DOHH2 (cell line): ENCODE data around the gene RCL1.

Experiments
- H3F3A ChIP-seq: fragments of 200-600 bp; sonication (generic), shearing (Covaris generic); 2 replicates; pipeline ENCODE4 v1.6.0; 2016; ENCODE audit warnings: antibody characterized with exemption, mild to moderate bottlenecking; ENCODE audit not compliant: control insufficient read depth, insufficient read depth
- H3K27ac ChIP-seq: fragments of 200-600 bp; sonication (generic); 2 replicates; pipeline ENCODE4 v1.5.1; 2014; ENCODE audit warnings: low read depth, mild to moderate bottlenecking, low read length, moderate library complexity
- H3K27me3 ChIP-seq: fragments of 200-600 bp; sonication (generic); 2 replicates; pipeline ENCODE4 v1.6.1; 2014; ENCODE audit warnings: mild to moderate bottlenecking, low read length, mixed read lengths; ENCODE audit not compliant: control insufficient read depth
- H3K36me3 ChIP-seq: fragments of 200-600 bp; sonication (generic); 2 replicates; pipeline ENCODE4 v1.6.1; 2014; ENCODE audit warnings: mild to moderate bottlenecking, low read length, moderate library complexity, mixed read lengths; ENCODE audit not compliant: control insufficient read depth
- H3K4me1 ChIP-seq: fragments of 200-600 bp; sonication (generic); 2 replicates; pipeline ENCODE4 v1.6.1; 2014; ENCODE audit warnings: mild to moderate bottlenecking, low read length, mixed read lengths; ENCODE audit not compliant: control insufficient read depth
- H3K4me2 ChIP-seq: fragments of 200-600 bp; sonication (generic); 2 replicates; pipeline ENCODE4 v1.6.0; 2014; ENCODE audit warnings: mild to moderate bottlenecking, low read length, moderate library complexity
- H3K4me3 ChIP-seq: fragments of 200-600 bp; sonication (generic); 2 replicates; pipeline ENCODE4 v1.5.1; 2014; ENCODE audit warnings: mild to moderate bottlenecking, low read length, mixed read lengths
- H3K79me2 ChIP-seq: fragments of 200-600 bp; sonication (generic); 2 replicates; pipeline ENCODE4 v1.6.1; 2014; ENCODE audit warnings: mild to moderate bottlenecking, low read length, mixed read lengths; ENCODE audit not compliant: control insufficient read depth
- H3K9me2 ChIP-seq: fragments of 200-600 bp; sonication (generic); replicated peaks from 2 replicates; pipeline ENCODE4 v1.6.1; 2014; ENCODE audit warnings: mild to moderate bottlenecking, low read length, mixed read lengths; ENCODE audit not compliant: control insufficient read depth
- H3K9me3 ChIP-seq: fragments of 200-600 bp; sonication (generic); 2 replicates; pipeline ENCODE4 v1.6.1; 2014; ENCODE audit warnings: antibody characterized with exemption, low read length, mixed read lengths; ENCODE audit not compliant: control insufficient read depth, insufficient read depth
- H4K20me1 ChIP-seq: fragments of 200-600 bp; sonication (generic); 2 replicates; pipeline ENCODE4 v1.6.0; 2014; ENCODE audit warnings: low read depth, mild to moderate bottlenecking, antibody characterized with exemption, low read length, moderate library complexity; ENCODE audit not compliant: control insufficient read depth, insufficient read depth
- CTCF ChIP-seq: fragments of 200-600 bp; sonication (generic); IDR thresholded peaks from one replicate; pipeline ENCODE4 v1.5.1; 2014; ENCODE audit warnings: antibody characterized with exemption, mild to moderate bottlenecking, low read depth, low read length; ENCODE audit not compliant: poor library complexity, severe bottlenecking
- EZH2phosphoT487 ChIP-seq: fragments of 200-600 bp; sonication (generic); IDR thresholded peaks from 2 replicates; pipeline ENCODE4 v1.6.1; 2017; ENCODE audit warnings: borderline replicate concordance, mild to moderate bottlenecking, antibody characterized with exemption, low read length, moderate library complexity, mixed read lengths

RCL1 gene

GRCh38 chr9:4855841-4856240, 63.1 kb downstream of the RCL1 start:
- Histone ChIP-seq H3K4me1 (no peaks in the 10 kb centered on the region), H3K79me2 (no peaks in the 10 kb centered on the region), H3K27ac (no peak overlapping the region), H3K36me3 (peaks cover 54% of the 10 kb centered on the region), H4K20me1 (no peaks in the 10 kb centered on the region), H3K27me3 (no peaks in the 10 kb centered on the region), H3K9me3 (no peaks in the 10 kb centered on the region), H3F3A (no peaks in the 10 kb centered on the region), H3K9me2 (no peaks in the 10 kb centered on the region), H3K4me3 (no peak overlapping the region), H3K4me2 (no peak overlapping the region)
- TF ChIP-seq EZH2phosphoT487 (no peak), CTCF (no peak)

GRCh38 chr9:4857163-4857810, 64.5 kb downstream of the RCL1 start:
- H3K4me3 ChIP-seq: no peak overlapping the region
- H3K27ac ChIP-seq: no peak overlapping the region
- H3K79me2 ChIP-seq: no peaks in the 10 kb centered on the region
- H4K20me1 ChIP-seq: no peaks in the 10 kb centered on the region
- no peak overlapping the region for H3K4me2 ChIP-seq
- TF ChIP-seq EZH2phosphoT487 (no peak), CTCF (no peak)
- no peaks in the 10 kb centered on the region for H3K9me3 ChIP-seq
- H3K27me3 ChIP-seq: no peaks in the 10 kb centered on the region
- no peaks in the 10 kb centered on the region for H3K9me2 ChIP-seq
- no peaks in the 10 kb centered on the region for H3K4me1 ChIP-seq
- no peaks in the 10 kb centered on the region for H3F3A ChIP-seq
- peaks cover 54% of the 10 kb centered on the region for H3K36me3 ChIP-seq

- no peaks in the 10 kb centered on the region for H3K9me3 ChIP-seq
- H3F3A ChIP-seq: no peaks in the 10 kb centered on the region
- H4K20me1 ChIP-seq: no peaks in the 10 kb centered on the region
- no peaks in the 10 kb centered on the region for H3K9me2 ChIP-seq
- H3K36me3 ChIP-seq: peaks cover 43% of the 10 kb centered on the region
- no peak overlapping the region for H3K4me2 ChIP-seq
- H3K27ac ChIP-seq: no peak overlapping the region
- no peak overlapping the region for H3K4me3 ChIP-seq
- H3K4me1 ChIP-seq: no peaks in the 10 kb centered on the region
- no peaks in the 10 kb centered on the region for H3K27me3 ChIP-seq
- TF ChIP-seq EZH2phosphoT487 (no peak), CTCF (no peak)
- H3K79me2 ChIP-seq: no peaks in the 10 kb centered on the region
Measured at GRCh38 chr9:4859035-4859434, 66.3 kb downstream of the RCL1 start.
